NCI-H2081 treated with DMSO at 0.1 percent for 48 hours (cell line): Measurements from ENCODE around the gene DEPDC5.

Experiments
- DNase-seq: peaks from one replicate; lab custom pipeline; 2025; lab: John Stamatoyannopoulos, UW

The DEPDC5 gene

DNA sequence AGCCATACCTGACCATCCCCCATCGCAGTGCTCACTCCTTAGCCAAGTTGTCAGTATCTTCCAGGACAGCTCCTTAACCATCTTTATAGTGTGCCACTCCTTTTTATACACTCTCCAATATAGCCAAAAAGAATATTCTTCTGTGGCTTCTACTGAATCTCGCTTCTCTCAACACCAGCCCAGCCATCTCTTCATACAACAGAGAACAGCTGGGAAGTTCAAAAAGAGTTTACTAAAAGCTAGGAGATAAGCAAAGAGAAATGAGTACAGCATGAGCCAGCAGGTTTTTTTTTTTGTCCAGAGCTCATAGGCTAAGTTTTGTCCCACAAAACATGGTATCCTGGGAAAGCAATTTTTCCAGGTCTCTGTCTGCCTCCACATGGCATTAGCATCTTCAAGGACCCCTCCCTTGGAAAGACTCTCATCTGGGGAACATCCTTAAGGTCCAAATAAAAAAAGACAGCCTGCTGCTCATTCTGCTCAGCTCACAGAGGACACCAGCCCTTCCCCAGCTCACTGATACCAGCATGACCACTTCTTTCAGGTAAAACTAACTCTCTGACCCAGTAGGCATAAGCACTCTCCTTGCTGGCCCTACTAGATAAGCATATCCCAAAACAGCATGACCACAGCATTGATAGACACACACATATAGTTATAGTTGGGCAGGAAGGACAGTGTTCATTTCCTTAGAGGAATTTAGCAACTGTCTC lies 141.7 kb downstream of the DEPDC5 start:
- DNase-seq: no peak

- DNase-seq: no peak
These were observed 142.7 kb downstream of the DEPDC5 start for GRCh38 chr22:31896472-31896871.

DNA sequence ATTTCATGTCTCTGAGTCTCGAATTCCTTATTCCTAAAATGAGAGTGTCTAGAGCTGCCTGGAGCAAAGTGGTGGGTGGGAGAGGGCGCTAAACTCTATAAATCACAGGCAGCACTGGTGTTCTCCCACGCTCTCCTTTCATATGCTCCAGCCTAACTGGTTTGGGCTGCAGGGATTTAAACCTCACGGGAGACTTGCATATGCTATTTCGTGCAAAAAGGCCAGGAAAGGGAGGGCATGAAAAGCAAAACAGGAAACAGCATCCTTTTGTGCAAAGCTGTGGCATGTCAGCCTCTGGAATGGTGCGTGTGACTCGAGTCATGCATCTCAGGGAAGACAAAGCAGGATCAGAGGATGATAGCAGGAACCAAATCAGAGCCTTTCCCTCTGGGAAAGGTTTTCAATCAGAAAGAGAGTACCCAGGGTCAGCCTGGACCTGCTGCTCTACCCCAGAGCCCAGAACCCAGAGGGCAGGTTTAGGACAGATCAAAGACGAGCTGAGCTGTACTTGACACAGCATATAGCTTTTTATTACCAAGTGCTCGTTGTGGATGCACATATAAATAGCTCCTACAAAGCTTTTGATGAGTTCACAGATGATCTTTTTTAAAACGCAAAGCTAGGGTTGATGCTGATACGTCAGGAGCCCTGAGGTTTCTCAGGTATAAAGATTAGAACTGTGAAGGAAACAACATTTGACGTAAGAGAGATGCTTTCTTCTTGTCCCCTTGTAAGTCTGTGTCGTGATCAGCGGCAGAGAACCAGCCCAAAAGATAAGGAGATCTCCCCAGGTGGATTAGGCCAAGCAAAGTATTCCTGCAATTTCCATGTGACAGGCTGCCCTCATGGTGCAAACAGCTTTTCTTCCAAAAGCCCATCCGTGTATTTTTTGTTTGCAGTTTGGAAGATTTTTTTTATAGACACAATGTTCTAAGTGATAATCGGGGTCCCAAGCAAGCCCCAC lies 144.3 kb downstream of the DEPDC5 start:
- DNase-seq: no peak

GRCh38 chr22:31898926-31899325 lies 145.1 kb downstream of the DEPDC5 start:
- DNase-seq: no peak

GRCh38 chr22:31899669-31900068 lies 145.8 kb downstream of the DEPDC5 start:
- DNase-seq: no peak

DNA sequence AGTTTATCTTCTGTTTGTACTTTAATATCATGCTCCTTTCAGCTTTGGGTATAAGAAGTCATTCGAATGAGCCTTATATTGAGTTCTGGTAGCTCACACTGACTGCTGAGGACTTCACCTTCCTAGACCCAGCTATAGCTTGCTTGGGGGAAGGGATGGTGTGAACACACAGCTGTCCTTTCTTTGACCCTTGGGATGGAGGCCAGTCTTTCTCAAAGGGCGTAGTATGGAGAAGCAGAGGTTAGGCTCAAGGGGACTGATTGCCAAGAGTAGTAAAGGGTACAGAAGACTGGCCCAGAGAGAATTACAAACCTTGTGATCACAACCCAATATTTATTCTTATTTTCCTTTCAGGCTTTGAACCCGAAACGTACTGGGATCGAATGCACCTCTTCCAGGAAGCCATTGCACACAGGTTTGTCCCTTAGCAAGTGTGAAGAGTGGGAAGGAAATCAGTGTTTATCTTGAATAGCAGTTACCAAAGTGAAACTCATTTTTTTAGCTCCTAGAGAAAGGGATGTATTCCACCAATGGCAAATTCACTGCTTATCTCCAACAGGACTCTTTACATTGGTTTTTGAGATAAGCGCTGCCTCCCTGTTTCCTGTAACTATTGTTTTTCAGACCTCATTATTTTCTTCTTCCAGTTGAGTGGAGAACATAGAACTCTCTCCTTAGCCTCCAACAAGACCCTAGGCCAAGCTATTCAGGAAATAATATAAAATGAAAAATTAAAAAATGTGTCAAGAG lies 147.7 kb downstream of the DEPDC5 start:
- DNase-seq: no peak

DNA sequence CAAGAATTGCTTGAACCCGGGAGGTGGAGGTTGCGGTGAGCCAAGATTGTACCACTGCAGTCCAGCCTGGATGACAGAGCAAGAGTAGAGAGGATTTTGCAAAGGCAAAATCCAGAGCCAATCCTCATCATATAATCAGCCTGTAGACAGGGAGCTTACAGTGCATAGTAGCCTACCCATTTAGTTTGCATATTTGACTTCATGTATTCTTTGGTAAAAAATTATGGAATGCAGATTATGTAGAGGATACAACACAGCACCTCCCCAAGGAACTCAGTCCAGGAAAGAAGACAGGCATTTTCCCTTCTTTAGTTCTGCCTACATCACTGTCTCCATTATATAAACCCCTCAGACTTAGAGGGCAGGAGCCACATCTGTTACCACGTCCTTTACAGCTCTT lies 150.8 kb downstream of the DEPDC5 start:
- DNase-seq: no peak

DNA sequence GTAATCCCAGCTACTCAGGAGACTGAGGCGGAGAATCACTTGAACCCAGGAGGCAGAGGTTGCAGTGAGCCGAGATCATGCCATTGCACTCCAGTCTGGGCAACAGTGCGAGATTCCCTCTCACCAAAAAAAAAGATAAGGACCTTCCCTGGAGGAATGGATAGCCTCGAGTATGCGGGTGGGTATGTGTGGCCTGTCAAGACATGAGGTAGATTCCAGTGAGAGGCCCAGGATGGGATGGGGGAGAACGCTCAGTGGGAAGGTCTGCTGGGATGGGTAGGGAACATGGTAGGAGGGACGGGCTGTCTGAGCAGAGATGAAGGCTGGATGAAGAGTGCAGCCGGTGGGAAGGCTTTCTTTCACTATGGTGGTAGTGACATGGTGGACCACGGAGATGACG lies 151.5 kb downstream of the DEPDC5 start:
- no peak for DNase-seq

DNA sequence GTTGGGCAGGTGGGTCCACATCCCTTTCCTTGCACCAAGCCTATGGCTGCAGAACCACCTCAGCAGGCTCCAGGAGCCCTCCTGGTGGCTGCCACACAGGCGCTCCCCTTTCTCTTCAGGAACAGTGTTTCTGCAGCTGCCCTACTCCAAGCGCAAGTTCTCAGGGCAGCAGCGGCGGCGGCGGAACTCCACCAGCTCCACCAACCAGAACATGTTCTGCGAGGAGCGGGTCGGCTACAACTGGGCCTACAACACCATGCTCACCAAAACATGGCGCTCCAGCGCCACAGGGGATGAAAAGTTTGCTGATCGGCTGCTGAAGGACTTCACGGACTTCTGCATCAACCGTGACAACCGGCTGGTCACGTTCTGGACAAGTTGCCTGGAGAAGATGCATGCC lies 152.3 kb downstream of the DEPDC5 start:
- no peak for DNase-seq

DNA sequence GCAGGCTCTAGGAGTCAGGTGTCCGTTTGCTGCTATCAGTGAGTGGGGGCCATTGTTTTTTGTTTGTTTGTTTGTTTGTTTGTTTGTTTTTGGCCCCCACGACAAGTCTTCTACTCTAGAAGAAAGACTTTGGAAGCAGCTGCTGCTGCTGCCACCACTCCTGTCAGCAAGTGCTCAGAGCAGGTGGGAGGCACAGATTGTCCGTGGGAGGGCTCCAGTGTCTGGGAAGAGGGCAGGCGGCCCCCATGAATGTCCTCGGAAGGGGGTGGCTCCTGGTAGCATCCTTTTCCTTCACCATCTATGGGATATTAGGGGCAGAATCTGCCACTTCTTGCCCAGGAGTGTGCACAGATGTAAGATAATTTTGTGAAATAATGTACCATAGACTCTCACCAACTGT lies 152.8 kb downstream of the DEPDC5 start:
- no peak for DNase-seq

DNA sequence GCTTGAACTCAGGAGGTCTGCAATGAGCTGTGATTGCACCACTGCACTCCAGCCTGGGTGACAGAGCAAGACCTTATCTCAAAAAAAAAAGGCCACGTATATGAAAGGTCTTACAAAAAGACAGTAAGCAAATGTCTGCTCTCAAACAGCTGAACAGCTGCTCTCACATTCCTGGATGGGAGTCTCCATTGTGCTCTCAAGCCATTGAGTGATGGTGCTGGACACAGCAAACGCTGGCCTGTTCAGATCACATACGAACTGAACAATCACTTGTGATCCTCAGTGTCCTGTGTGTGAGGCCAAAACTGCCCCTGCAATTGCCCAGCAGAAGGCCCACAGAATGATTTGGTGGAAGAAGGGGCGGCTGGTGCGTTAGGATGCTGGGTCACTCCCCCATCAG lies 156.2 kb downstream of the DEPDC5 start:
- DNase-seq: no peak

DNA sequence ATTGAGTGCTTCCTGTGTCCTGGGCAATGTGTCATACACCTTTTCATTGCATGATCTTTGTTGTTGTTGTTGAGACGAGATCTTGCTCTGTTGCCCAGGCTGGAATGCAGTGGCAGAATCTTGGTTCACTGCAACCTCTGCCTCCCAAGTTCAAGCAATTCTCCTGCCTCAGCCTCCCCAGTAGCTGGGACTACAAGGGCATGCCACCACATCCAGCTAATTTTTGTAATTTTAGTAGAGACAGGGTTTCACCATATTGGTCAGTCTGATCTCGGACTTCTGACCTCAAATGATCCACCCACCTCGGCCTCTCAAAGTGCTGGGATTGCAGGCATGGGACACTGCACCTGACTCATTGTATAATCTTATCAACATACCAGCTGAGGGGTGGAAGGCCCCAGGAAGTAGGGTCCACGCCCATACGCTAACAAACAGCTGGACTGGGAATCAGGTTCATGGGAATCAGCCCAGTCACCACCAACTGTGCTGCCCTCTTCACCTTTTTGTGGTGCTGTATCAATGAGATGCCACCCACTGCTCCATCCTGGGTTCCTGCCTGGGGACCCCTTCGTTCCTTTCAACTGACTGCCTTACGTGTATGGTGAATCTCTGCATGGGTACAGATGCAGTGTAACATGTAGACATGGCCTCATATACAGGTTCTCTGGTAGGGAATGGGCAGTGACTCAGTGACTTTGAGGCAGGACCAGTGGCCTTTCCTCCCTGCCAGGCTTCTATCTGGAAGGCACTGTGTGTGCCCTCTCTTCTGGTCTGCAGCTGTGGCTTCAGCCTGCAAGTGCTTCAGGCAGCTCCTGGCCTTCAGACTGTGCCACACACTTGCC lies 158.0 kb downstream of the DEPDC5 start:
- DNase-seq: no peak

GRCh38 chr22:31912407-31912743 lies 158.6 kb downstream of the DEPDC5 start:
- DNase-seq: no peak

- no peak for DNase-seq
These were observed 161.8 kb downstream of the DEPDC5 start for GRCh38 chr22:31915586-31915985.

DNA sequence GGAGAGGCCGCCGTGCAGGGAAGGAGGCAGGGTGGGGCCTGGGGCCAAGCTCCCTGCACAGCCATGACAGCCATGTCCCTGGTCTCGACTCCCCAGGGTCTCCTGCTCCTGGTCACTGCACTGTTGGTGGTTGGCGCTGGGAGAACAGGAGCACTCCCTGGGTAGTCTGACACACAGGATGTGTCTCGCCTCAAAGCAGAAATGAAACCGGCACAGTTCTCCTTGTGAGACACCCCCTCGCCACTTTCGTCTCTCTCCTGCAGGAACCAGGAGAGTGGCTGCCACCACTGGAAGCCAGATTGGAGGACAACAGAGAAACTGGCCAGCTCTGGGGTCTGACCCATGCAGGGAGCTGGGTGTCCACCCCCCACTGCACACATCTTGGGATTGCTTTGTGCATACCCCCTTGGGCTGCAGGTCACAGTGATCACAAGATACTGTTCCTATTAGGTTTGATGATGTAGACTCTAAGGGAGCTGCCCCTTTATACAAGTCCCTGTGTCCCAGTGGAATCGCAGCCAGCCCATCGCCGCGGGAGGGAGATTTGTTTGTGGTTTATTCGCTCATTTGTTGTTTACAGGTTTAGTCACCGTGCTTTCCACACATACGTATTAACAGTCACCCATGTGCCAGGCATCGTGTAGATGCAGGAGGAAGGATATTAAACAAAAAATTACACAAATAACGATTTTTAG lies 163.6 kb downstream of the DEPDC5 start:
- DNase-seq: no peak

DNA sequence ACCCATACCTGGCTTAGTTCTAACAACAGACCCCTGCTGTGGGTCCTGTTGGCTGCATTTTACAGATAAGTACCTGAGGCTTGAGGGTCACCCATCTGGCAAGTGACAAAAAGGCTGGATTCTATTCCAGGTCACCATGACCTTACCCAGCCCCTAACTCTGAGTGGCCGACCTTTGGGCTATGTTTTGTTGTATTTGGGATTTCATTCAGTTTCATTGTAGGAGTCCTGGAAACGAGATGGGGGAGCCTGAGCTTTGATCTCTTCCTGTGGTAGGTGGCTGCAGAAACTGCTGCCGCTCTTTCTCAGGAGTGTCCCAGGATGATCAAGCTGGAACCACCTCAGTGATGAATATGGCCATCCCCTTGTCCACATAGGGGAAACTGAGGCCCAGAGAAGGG lies 165.9 kb downstream of the DEPDC5 start:
- no peak for DNase-seq

GRCh38 chr22:31920306-31920705 lies 166.5 kb downstream of the DEPDC5 start:
- no peak for DNase-seq

GRCh38 chr22:31921106-31921505 lies 167.3 kb downstream of the DEPDC5 start:
- DNase-seq: no peak

- no peak for DNase-seq
These were observed 168.7 kb downstream of the DEPDC5 start for GRCh38 chr22:31922534-31922933.

GRCh38 chr22:31923136-31923535 lies 169.3 kb downstream of the DEPDC5 start:
- no peak for DNase-seq

DNA sequence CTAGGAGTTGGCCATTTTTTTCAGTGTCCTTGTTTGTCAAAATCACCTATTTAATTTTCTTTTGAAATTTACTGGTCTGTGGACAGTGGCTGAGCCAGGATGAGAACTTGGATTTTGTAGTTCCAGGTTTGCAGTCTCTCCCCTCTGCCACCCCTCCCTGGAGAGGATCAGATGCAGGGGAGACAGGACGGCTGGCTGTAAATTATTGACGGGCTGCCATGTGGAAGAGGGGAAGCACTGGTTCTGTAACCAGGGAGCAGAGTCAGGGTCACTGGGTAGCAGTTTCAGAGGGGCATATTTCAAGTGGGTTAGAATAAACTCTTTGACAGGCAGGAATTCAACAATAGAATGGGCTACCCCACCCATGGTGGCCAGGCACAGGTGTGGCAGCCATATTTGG lies 169.9 kb downstream of the DEPDC5 start:
- DNase-seq: no peak
